Testis (tissue), 2 donors: ENCODE results near the gene CSH2.
"Not testable (repeated sequence)": the region's sequence is repeated elsewhere in the genome, so short reads cannot be mapped to it uniquely, and the experiment has no call there.

ENCODE experiments used
- CTCF ChIP-seq, 3 experiments: fragments of 450-650 bp in 2 of 3; fragments of 200-600 bp in 1 of 3; sonication (generic) in 1 of 3; IDR thresholded peaks; one replicate each; pipeline ENCODE4 v1.5.1; 2016 to 2019; ENCODE audit warnings: antibody characterized with exemption in 3 of 3, mild to moderate bottlenecking in 2 of 3, moderate library complexity in 1 of 3
- POLR2A ChIP-seq: fragments of 450-650 bp; IDR thresholded peaks from one replicate; pipeline ENCODE4 v1.6.1; 2017; ENCODE audit warnings: antibody characterized with exemption, mild to moderate bottlenecking, moderate library complexity

GRCh38 chr17:63907161-63907778 is 33.8 kb upstream of the CSH2 start:
- TF ChIP-seq CTCF (IDR thresholded peaks at IDR 0.05); POLR2A: not testable (repeated sequence)
